ENCODE data around the gene WAS. TPM values are rescaled to one million over a fixed set of nuclear protein-coding genes. Genes with fewer than 3 reads are reported as not detected.
"Not testable (repeated sequence)": the region's sequence is repeated elsewhere in the genome, so short reads cannot be mapped to it uniquely, and the experiment has no call there.

WAS gene
- total RNA-seq, 1 experiment from 2014 or later: 0.79 TPM

DNA sequence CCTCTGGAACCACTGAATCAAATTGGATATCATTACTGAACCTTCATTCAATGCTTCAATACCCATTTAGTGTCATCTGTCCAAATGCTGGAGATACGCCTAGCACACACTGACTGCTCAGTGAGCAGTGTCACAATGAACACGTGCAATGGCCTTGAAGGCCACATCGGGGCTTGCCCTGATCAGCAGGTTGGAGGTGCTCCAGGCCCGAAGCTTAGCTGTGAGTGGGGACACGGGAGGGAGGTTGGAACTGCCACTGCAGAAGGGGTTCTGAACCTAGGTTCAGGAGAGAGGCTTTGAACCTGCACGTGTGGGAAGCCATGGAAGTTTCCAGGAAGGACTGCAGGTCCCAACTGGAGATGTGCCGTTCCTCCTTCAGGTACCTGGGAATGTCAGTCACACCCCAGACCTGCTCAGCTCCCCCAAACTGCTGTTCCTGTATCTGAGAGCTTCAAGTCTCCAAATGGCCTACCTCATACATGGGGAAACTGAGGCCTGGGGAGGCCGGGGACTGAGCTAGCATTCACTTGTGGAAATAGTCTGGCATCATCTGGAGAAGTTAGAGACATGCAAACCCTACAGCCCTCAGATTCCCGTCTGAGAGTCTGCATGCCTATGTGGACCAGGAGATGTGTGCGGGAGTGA, 1.9 kb upstream of the WAS start (continued):
- TF ChIP-seq, protein P1, sequence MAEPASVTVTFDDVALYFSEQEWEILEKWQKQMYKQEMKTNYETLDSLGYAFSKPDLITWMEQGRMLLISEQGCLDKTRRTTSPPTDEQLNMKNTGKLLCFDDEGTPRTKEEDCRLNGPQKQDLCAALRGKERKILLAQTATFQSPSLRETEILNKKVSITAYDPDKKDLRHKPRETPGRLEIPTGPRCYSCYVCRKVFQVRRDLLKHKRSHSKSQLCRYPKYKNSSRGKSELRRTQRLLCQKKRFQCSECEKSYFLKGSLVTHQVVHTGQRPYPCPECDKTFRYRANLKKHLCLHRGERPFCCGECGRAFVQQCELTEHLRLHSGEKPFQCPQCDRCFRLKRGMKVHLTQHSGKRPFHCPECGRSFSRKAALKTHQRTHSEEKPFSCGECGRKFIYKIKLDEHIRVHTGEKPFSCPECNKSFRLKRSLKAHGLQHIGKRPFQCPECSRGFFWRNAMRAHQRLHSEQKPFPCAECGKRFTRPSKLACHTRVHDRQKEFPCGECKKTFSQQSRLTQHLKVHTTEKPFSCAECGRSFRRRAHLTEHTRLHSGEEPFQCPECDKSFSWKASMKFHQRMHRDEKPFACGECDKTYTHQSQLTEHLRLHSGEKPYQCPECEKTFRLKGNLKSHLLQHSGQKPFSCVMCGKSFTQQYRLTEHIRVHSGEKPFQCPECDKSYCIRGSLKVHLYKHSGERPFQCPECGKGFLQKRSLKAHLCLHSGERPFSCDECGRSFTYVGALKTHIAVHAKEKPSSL (CRISPR knock-in tag; conservative IDR thresholded peaks at IDR 0.05): no peak
- TF ChIP-seq, protein P2, sequence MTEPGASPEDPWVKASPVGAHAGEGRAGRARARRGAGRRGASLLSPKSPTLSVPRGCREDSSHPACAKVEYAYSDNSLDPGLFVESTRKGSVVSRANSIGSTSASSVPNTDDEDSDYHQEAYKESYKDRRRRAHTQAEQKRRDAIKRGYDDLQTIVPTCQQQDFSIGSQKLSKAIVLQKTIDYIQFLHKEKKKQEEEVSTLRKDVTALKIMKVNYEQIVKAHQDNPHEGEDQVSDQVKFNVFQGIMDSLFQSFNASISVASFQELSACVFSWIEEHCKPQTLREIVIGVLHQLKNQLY (CRISPR knock-in tag; IDR thresholded peaks at IDR 0.05): no peak
- TF ChIP-seq NFYB (CRISPR knock-in tag; conservative IDR thresholded peaks at IDR 0.05; ENCODE audit: low read depth) (no peak), MYBL2 (CRISPR knock-in tag; IDR thresholded peaks at IDR 0.05) (no peak)
- TF ChIP-seq, protein P3, sequence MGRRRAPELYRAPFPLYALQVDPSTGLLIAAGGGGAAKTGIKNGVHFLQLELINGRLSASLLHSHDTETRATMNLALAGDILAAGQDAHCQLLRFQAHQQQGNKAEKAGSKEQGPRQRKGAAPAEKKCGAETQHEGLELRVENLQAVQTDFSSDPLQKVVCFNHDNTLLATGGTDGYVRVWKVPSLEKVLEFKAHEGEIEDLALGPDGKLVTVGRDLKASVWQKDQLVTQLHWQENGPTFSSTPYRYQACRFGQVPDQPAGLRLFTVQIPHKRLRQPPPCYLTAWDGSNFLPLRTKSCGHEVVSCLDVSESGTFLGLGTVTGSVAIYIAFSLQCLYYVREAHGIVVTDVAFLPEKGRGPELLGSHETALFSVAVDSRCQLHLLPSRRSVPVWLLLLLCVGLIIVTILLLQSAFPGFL (CRISPR knock-in tag; IDR thresholded peaks at IDR 0.05; ENCODE audit: borderline replicate concordance): no peak
- TF ChIP-seq, protein P4, sequence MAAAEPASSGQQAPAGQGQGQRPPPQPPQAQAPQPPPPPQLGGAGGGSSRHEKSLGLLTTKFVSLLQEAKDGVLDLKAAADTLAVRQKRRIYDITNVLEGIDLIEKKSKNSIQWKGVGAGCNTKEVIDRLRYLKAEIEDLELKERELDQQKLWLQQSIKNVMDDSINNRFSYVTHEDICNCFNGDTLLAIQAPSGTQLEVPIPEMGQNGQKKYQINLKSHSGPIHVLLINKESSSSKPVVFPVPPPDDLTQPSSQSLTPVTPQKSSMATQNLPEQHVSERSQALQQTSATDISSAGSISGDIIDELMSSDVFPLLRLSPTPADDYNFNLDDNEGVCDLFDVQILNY (CRISPR knock-in tag; IDR thresholded peaks at IDR 0.05): no peak

DNA sequence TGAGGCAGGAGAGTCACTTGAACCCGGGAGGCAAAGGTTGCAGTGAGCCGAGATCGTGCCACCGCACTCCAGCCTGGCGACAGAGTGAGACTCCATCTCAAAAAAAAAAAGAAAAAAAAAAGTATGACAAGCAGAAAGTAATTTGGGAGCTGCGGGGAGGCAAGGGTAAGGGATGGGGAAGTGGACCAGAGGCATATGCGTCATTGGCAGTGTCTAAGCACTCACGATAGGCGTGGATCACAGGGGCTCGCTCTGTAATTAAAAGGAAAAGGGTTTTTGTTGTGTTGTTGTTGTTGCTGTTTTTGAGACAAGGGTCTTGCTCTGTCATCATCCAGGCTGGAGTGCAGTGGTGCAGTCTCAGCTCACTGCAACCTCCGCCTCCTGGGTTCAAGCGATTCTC, 804 bp upstream of the WAS start:
- H3K36me3 Mint-ChIP-seq; POLR2A ChIA-PET; H3K27ac Mint-ChIP-seq; DNase-seq (ENCODE audit: low spot score); H3K9me3 Mint-ChIP-seq; H3K4me3 Mint-ChIP-seq; ATAC-seq; H3K4me1 Mint-ChIP-seq: not testable (repeated sequence)
- H3K27me3 Mint-ChIP-seq (ENCODE audit: low read depth): peaks cover 10% of the 10 kb centered on the region
- CTCF ChIA-PET: interaction anchor here (1.3 kb wide), 1 partner anchor 13 kb away, joined by 3 read pairs; no protein-coding TSS in a partner anchor

DNA sequence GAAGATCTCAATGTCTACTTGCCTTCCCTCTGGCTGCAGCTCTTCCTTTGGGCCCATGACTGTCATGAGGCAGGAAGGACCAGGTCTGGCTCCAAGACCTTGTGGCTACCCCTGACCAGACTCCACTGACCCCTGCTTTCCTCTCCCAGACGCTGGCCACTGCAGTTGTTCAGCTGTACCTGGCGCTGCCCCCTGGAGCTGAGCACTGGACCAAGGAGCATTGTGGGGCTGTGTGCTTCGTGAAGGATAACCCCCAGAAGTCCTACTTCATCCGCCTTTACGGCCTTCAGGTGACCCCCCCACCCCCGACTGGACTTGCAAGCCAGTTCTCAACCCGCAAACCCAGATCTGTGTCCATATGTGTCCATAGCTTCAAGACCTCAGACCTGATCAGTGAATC, 535 bp downstream of the WAS start:
- no peak overlapping the region for H3K4me3 Mint-ChIP-seq
- no peak for TF ChIP-seq ZNF317 (CRISPR knock-in tag; IDR thresholded peaks at IDR 0.05; ENCODE audit: borderline replicate concordance, low read depth)
- no peak for TF ChIP-seq MYBL2 (CRISPR knock-in tag; IDR thresholded peaks at IDR 0.05)
- TF ChIP-seq, protein P5, sequence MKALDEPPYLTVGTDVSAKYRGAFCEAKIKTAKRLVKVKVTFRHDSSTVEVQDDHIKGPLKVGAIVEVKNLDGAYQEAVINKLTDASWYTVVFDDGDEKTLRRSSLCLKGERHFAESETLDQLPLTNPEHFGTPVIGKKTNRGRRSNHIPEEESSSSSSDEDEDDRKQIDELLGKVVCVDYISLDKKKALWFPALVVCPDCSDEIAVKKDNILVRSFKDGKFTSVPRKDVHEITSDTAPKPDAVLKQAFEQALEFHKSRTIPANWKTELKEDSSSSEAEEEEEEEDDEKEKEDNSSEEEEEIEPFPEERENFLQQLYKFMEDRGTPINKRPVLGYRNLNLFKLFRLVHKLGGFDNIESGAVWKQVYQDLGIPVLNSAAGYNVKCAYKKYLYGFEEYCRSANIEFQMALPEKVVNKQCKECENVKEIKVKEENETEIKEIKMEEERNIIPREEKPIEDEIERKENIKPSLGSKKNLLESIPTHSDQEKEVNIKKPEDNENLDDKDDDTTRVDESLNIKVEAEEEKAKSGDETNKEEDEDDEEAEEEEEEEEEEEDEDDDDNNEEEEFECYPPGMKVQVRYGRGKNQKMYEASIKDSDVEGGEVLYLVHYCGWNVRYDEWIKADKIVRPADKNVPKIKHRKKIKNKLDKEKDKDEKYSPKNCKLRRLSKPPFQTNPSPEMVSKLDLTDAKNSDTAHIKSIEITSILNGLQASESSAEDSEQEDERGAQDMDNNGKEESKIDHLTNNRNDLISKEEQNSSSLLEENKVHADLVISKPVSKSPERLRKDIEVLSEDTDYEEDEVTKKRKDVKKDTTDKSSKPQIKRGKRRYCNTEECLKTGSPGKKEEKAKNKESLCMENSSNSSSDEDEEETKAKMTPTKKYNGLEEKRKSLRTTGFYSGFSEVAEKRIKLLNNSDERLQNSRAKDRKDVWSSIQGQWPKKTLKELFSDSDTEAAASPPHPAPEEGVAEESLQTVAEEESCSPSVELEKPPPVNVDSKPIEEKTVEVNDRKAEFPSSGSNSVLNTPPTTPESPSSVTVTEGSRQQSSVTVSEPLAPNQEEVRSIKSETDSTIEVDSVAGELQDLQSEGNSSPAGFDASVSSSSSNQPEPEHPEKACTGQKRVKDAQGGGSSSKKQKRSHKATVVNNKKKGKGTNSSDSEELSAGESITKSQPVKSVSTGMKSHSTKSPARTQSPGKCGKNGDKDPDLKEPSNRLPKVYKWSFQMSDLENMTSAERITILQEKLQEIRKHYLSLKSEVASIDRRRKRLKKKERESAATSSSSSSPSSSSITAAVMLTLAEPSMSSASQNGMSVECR (CRISPR knock-in tag; IDR thresholded peaks at IDR 0.05; ENCODE audit: borderline replicate concordance): no peak
- TF ChIP-seq, protein P6, sequence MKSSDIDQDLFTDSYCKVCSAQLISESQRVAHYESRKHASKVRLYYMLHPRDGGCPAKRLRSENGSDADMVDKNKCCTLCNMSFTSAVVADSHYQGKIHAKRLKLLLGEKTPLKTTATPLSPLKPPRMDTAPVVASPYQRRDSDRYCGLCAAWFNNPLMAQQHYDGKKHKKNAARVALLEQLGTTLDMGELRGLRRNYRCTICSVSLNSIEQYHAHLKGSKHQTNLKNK (CRISPR knock-in tag; IDR thresholded peaks at IDR 0.05): no peak
- TF ChIP-seq FOXJ3 (CRISPR knock-in tag; IDR thresholded peaks at IDR 0.05; ENCODE audit: borderline replicate concordance): no peak
- no peak for TF ChIP-seq TEAD4 (CRISPR knock-in tag; IDR thresholded peaks at IDR 0.05)
- TF ChIP-seq ZNF138 (CRISPR knock-in tag; conservative IDR thresholded peaks at IDR 0.05): no peak
- no peak for TF ChIP-seq NFE2L1 (CRISPR knock-in tag; IDR thresholded peaks at IDR 0.05)
- TF ChIP-seq, protein P7, sequence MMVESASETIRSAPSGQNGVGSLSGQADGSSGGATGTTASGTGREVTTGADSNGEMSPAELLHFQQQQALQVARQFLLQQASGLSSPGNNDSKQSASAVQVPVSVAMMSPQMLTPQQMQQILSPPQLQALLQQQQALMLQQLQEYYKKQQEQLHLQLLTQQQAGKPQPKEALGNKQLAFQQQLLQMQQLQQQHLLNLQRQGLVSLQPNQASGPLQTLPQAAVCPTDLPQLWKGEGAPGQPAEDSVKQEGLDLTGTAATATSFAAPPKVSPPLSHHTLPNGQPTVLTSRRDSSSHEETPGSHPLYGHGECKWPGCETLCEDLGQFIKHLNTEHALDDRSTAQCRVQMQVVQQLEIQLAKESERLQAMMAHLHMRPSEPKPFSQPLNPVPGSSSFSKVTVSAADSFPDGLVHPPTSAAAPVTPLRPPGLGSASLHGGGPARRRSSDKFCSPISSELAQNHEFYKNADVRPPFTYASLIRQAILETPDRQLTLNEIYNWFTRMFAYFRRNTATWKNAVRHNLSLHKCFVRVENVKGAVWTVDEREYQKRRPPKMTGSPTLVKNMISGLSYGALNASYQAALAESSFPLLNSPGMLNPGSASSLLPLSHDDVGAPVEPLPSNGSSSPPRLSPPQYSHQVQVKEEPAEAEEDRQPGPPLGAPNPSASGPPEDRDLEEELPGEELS (CRISPR knock-in tag; IDR thresholded peaks at IDR 0.05): no peak
- TF ChIP-seq IRF2 (CRISPR knock-in tag; IDR thresholded peaks at IDR 0.05; ENCODE audit: borderline replicate concordance, low read depth): no peak
- no peak for TF ChIP-seq HMGA2 (CRISPR knock-in tag; IDR thresholded peaks at IDR 0.05)
- TF ChIP-seq, protein P8, sequence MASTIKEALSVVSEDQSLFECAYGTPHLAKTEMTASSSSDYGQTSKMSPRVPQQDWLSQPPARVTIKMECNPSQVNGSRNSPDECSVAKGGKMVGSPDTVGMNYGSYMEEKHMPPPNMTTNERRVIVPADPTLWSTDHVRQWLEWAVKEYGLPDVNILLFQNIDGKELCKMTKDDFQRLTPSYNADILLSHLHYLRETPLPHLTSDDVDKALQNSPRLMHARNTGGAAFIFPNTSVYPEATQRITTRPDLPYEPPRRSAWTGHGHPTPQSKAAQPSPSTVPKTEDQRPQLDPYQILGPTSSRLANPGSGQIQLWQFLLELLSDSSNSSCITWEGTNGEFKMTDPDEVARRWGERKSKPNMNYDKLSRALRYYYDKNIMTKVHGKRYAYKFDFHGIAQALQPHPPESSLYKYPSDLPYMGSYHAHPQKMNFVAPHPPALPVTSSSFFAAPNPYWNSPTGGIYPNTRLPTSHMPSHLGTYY (CRISPR knock-in tag; IDR thresholded peaks at IDR 0.05): no peak
- ChIA-PET CTCF (interaction anchor here (1.3 kb wide), 1 partner anchor 11 kb away, joined by 3 read pairs; no protein-coding TSS in a partner anchor), POLR2A (no interaction called here)
- peaks cover 10% of the 10 kb centered on the region for H3K27me3 Mint-ChIP-seq (ENCODE audit: low read depth)
- H3K27ac Mint-ChIP-seq: no peak overlapping the region
- H3K4me1 Mint-ChIP-seq: peaks cover 5% of the 10 kb centered on the region; the same call in 1 of the 2 replicates
- DNase-seq (ENCODE audit: low spot score): no peak
- H3K36me3 Mint-ChIP-seq: no peaks in the 10 kb centered on the region
- ATAC-seq: no peak
- H3K9me3 Mint-ChIP-seq: no peaks in the 10 kb centered on the region

All from WTC11 (cell line).